ENCODE data around the gene HOXD1.

The HOXD1 gene

GRCh38 chr2:176187899-176188773, at the start of gene HOXD1:
Gene HOXD1 (plus strand): TSS chr2:176188668. CDS start chr2:176188802, 134 bp downstream.
- DNase-seq: no peak

DNA sequence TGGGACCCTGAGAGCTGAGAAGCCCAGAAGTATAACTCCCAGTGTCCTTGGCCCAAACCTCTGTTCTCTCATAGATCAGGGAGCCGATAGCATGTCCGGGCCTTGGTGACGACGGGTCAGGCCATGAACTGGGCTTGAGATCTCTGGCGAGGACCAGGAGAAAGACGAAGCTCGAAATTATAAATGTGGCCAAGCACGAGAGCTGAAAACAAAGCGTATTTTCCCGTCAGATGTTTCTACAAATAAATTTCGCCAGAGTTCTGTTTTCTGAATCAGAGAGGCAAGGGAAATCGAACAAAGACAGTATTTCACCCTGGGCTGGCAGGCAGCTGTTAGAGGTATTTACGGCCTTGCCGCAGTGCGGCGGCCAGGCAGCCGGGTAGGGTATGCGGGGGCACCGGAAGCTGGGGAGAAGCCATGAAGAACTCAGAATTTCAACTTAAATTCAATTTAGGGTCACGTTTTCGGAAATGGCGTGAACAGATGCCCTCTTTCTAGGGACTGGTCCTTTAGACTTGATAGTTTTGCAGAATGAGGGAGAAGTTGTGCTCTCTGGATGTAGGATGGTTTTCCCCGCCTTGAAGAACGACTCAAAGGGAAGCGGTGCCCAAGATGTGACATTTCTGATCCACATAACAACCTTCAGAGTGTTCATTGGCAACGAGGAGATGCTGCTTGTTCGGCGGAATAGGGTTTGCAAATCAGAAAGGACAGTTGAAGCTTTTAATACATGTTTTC, 49.4 kb upstream of the HOXD1 start:
- no peak for DNase-seq

- DNase-seq: no peak
Measured at GRCh38 chr2:176139661-176140512, 48.6 kb upstream of the HOXD1 start.

GRCh38 chr2:176140513-176141317, 47.8 kb upstream of the HOXD1 start:
- peak; percentile 82 for DNase-seq

DNA sequence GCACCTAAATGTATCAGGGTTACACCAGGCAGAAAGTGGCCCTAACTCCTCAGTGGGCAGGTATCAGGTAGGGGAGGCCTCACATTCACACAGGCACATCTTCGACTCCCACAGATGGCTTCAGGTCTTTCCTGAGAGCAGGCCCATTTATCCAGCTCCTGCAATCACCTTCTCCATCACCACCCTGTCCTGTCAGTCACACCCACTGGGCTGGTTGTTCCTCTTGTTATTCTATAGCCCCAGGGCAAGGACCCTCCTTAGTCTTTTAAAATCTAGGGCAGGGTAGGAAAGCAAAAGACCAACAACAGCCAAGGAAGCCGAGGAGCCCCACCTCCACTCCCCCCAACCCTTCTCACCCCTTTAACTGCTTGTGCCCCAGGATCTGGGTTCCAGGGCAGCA, 46.2 kb upstream of the HOXD1 start:
- no peak for DNase-seq

- DNase-seq: no peak
Measured at GRCh38 chr2:176145085-176145969, 43.1 kb upstream of the HOXD1 start.

- no peak for DNase-seq
Measured at GRCh38 chr2:176146101-176146500, 42.4 kb upstream of the HOXD1 start.

- DNase-seq: no peak
Measured at GRCh38 chr2:176146645-176147044, 41.8 kb upstream of the HOXD1 start.

DNA sequence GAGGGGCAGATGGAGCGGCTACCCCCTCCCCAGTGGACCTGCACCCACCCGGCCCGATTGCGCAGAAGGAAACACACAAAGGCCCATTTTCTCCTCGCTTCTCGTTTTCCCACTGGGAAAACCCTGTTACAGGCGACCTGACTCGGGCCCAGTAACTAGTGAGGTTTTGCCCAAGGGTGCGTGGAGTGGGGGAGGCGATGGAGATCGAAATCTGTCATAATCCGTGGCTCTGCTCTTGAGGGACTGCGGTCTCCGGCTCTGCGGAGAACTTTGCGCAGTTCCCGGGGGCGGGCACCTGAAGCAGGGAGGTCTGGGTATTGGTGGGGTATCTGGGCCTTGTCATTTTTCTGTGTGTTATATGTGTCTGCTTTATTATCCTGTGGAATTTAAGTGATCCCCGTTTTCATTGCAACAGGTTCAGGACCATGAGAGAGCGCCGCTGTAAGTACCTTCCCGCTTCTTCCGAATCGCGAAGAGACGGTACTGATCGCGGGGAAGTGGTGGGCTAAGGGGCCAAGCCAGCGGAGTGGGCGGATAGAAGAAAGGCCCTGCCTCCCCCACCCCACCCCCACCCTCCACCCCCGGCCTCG, 41.2 kb upstream of the HOXD1 start:
- DNase-seq: no peak

DNA sequence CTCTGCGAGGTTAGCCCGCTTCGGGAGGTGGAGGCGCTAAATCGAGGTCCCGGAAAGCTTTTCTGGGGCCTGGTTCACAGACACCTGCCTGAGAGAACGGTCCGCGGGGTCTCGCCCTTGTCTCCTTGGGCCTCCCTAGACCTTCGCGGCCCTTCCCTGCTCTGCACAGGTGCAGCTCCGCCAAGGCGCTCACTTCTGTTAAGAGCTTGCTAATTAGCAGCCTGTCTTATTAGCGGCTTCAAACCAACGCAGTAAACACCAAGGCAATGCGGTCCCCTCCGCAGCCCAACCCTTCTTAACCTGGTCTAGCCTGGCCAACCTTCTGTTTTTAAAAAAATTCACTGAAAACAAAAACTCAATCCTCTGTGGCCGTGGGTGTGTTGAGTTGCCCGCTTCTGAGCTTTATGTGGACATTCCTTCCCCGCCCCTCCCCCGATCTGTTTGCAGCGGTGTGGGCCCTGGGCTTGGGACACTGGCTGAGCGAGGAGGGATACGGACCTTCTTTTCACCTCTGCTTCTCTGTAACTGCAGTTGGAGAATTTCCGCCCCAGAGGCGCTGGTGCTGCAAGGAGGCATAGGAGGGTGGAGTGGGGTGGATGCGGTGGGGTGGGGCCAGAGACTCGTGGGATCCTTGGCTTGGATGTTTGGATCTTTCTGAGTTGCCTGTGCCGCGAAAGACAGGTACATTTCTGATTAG, 40.5 kb upstream of the HOXD1 start:
- no peak for DNase-seq

DNA sequence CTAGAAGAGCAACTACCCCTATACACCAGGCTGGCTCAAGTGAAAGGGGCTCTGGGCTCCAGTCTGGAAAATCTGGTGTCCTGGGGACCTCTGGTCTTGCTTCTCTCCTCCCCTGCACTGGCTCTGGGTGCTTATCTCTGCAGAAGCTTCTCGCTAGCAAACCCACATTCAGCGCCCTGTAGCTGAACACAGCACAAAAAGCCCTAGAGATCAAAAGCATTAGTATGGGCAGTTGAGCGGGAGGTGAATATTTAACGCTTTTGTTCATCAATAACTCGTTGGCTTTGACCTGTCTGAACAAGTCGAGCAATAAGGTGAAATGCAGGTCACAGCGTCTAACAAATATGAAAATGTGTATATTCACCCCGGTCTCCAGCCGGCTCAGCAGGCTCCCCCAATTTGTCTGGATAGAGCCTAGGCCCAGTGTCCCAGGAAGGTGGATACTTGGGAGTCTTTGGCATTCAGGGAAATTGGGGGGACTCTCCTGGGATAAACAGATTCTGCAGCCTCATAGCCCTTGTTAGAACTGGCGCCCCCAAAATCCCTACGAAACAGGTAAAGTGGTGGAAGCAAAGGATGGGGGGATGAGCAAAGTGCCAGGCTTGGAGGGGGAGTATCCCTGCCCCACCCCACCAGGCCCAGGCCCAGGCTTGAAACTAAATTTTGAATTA, 39.6 kb upstream of the HOXD1 start:
- no peak for DNase-seq

DNA sequence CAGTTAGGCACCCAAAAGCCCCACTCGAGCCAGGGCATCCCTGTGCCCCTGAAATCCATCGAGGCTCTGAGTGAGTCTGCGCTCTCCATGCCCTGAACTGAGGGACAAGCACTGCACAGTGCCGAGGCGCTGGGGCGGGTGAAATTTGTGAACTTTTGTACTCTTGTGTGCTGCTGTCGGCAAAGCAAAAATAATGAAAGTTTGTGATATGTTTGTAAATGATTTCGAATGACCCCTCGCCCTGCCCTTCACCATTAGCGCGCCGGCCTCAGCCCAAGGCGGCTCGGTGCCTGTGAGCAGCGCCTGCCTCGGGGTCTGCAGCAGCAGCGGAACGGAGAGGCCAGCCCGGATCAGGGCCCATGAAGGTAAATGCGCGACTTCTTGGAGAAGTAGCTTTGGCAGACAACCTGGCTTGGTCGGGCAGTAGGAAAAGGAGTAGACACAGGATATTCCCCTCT, 39.0 kb upstream of the HOXD1 start:
- no peak for DNase-seq

- DNase-seq: no peak
Measured at GRCh38 chr2:176149939-176150583, 38.4 kb upstream of the HOXD1 start.

DNA sequence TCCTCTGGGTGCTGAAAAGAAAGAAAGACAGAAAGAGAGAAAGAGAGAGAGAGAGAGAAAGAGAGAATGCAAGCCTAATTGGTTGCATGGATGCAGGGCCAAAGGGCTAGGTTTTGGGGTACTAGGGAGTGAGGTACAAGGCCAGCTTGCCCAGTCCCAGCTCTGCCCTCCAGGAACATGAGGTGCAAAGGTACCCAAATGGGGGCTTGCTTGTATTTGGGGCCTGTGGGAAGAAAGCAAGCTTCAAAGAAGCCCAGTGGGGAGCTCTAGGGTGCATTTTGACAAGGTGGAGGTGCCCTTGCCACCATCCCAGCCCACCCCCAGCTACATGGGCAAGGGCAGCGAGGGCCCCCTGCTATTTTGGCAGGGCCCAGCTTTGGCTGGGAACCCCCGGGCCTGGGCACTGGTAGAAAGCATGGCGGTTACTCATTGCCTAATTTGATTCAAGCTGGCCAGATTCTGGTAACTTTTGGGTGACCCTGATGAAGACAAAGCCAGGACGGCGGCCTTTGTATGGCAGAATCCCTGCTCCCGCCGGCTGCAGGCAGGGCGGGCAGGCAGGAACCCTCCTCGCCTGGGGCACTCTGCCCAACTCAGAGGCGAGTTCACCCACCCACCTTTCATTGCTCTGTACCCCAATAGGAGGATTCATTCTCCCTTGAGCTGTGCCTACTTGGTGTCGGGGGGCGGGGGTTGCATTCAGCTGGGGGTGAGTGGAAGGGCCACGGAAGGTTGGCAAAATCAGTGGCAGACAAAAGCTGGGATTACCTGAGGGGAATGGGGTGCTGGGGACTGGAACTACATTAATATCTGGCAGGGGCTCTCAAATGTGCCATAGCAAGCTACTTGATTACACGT, 37.7 kb upstream of the HOXD1 start:
- no peak for DNase-seq

DNA sequence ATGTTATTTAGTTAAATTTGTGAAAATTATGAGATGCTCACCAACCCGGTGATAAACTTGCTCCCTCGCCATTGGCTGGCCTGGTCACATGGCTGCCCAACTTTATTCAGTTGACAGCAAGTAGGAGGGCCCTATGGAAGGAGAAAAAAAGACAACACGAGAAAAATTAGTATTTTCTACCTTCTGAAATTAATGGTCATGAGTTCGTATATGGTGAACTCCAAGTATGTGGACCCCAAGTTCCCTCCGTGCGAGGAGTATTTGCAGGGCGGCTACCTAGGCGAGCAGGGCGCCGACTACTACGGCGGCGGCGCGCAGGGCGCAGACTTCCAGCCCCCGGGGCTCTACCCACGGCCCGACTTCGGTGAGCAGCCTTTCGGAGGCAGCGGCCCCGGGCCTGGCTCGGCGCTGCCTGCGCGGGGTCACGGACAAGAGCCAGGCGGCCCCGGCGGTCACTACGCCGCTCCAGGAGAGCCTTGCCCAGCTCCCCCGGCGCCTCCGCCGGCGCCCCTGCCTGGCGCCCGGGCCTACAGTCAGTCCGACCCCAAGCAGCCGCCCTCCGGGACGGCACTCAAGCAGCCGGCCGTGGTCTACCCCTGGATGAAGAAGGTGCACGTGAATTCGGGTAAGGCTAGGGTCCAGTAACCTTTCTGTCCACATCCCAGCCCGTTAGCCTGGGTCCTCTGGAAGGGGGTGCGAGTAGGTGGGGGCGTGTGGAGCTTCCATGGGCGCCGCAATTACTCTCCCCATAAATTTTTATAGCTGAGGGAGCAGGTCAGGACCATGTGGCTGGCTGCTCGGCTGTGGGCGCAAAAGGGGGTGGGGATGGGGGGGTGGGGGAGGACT, 36.8 kb upstream of the HOXD1 start, which contains the start of gene HOXD4:
Gene HOXD4, plus strand, starts transcription at position 109 of the 846 bp plus-strand sequence. Its CDS starts 84 bp downstream, at position 193.
- no peak for DNase-seq

GRCh38 chr2:176152350-176153181, 35.9 kb upstream of the HOXD1 start:
- no peak for DNase-seq
